HG03064 (cell line): ENCODE measurements around the gene CPHXL.

Experiments used
- ATAC-seq: cut with Tn5 transposase; IDR thresholded peaks from one replicate; pipeline ENCODE4 v1.9.1; 2021; ENCODE audit warnings: low read depth; ENCODE audit not compliant: unreplicated experiment

Gene CPHXL

DNA sequence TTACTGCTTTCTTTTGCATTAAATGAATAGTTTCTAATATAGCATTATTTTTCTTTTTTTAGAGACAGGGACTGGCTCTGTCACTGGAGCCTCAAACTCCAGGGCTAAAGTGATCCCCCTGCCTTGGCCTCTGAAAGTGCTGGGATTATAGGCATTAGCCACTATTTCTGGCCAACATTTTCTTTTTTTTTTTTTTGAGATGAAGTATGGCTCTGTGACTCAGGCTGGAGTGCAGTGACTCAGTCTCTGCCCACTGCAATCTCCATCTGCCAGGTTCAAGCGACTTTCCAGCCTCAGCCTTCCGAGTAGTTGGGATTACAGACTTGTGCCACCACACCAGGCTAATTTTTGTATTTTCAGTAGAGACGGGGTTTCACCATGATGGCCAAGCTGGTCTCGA lies 23.0 kb downstream of the CPHXL start:
- no peak for ATAC-seq

DNA sequence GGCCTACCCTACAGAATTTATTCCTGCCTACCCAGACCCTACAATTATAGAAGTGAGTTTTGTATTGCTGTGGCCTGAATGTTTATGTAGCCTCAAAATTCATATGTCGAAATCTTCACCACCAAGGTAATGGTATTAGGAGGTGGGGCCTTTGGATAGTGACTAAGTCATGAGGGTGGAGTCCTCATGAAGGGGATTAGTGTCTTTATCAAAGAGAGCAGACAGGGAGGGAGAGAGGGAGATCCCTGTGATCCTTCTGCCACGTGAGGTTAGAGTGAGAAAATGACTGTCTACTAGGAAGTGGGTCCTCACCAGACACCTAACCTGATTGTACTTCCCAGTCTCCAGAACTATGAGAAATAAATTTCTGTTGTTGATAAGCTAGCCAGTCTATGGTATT lies 24.0 kb downstream of the CPHXL start:
- no peak for ATAC-seq

DNA sequence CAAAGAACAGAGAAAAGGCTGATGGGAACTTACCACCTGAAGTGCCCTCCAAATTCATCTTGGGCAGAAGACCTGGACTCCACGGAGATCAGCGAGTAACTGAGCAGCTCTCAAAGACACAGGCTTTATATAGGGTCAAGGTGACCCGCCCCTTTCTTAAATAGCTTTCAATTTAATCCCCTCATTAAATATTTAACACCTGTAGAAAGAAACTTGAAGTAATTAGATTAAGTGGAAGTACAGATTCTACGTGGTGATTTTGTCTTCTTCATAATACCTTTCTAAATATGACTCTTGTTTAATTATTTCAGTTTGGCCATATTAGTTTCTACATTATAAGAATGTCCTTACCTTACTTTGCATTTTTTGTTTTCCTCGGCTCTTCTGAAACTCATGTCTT lies 24.9 kb downstream of the CPHXL start, which contains the start of gene DUXB:
DUXB (minus strand) TSS at position 101 of the 400 bp plus-strand sequence; CDS start at position 58, 43 bp downstream.
- ATAC-seq = no peak

DNA sequence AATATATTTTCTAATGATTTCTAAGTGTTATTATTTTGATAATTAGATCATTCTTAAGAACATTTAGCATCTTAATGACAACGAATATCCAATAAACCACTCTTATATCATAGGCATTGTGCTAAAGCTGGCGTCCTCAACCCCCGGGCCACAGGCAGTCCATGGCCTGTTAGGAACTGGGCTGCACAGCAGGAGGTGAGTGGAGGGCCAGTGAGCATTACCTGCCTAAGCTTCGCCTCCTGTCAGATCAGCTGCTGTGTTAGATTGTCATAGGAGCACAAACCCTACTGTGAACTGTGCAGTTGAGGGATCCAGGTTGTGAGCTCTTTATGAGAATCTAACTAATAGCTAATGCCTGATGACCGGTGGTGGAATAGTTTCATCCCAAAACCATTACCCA lies 28.7 kb downstream of the CPHXL start:
- ATAC-seq = no peak

DNA sequence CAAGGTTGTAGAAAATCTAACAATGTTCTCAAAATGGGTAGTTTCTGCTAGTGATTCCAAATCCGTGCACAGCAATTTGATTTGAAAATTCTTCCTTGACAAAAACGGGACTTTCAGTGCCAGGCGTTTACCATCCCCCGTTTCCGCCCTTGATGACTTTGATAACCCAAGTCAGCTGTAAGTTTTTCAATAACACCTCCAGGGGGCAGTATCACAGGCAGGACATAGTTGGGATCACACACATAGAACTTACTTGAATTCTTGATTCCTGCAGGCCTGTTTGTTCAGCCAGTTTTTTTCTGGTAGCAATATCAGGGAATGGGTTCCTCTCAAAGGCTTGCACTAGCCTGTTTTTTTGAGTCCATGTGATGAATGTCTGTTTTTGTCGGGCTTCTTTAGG lies 30.6 kb downstream of the CPHXL start:
- ATAC-seq = no peak

DNA sequence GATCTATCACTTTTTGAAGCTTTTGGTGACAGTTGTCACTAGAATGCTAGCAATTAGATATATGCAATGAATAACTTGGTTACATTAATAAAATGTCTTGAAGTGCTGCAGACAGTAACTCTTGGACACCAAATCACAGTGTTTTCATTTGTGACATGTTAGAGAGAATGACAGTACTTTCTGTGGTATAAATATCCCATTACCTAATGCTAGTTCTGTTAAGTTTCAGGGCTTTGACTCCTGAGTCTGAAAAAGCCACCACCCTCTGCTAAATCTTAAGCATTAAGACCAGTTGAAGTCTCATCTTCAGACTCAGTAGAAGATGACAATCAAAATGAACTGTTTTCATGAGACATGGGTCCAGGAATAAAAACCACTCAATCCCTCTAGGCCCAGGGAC lies 38.9 kb downstream of the CPHXL start:
- no peak for ATAC-seq

DNA sequence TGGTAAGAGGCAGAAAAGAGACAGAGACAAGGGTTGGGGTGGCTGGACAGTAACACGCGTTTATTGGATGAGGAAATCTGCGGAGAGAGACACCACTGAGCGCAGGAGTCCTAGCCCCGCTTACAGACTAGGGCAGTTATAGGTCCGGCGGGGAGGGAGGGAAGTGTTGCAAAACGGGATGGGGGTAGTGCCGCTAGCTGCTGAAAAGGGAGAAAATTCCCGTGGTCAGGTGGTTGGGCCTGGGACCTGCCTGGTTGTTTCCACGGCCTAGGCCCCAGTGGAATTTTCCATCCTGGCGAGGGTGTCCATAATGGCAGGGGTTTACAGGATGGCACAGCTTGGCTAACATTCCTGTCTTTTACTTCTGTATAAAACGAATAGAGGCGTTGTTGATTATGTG lies 44.0 kb downstream of the CPHXL start:
- ATAC-seq = no peak

DNA sequence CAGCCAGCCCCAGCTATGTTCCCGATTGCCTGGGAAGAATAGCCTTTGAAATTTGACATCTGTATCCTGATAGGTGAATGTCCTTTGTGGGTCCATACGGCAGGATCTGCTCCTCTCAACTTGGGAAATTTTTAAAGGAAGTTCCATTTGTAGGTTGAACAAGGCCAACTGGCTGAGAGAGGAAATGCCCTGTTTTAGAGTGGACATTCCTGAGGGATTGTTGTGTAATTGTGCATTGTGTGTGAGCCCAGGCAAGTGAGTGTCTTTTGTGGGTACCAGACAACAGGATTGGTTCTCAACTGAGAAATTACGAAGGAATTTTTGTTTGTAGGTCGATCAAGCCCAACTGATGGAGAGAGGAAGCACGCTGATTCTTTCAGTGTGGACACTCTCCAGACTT lies 46.9 kb downstream of the CPHXL start:
- ATAC-seq = no peak

DNA sequence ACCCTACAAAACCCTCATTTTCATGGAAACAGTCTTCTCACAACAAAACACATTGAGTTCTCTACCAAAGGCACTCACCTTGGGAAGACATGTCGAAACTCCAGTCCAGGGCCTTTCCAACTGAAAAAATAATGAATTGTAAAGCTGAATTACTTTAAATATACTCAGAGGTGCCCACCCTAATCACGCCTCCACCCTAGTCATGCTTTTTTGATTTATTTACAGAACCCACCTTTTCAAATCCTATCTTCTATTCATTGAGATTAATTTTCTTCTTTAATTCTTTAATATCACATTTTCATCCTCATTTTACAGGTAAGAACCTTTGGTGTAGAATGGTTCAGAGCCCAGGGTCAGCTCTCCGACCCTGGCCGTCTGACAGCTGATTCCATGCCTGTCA lies 49.4 kb downstream of the CPHXL start, which contains the start of gene CPHXL2:
CPHXL2 (minus strand) TSS at position 101 of the 400 bp plus-strand sequence; CDS start at position 91, 10 bp downstream.
- ATAC-seq = no peak

DNA sequence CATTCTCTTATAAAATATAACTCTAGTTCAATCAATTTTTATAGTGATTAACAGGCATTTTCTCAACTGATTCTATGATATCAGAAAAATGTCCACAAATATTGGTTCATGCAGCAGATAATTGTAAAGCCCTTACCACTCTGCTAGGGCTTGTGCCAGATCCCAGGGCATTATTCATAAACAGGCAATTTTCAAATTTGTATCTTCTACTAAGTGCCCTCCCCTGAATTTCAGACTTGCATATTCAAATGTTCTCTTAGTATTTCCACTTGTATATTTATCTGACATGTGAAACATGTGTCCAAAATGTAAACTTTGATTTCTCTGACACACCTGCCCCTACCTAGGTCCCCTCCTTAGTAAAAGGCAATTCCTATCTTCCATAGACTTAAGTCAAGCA lies 58.8 kb downstream of the CPHXL start:
- no peak for ATAC-seq
